Calu3 (cell line): ENCODE results near the gene BBS12. TPM values are rescaled to one million over a fixed set of nuclear protein-coding genes. Genes with fewer than 3 reads are reported as not detected.

Experiments used
- BruUV-seq: library from RNA; stranded (reverse); fragments of 400-500 nt; replicated peaks from 2 replicates; lab custom pipeline; 2021; lab: Mats Ljungman, UMichigan
- CTCF ChIA-PET: fragments of 300-600 bp; sonication (Branson Sonifier 250); formaldehyde crosslinking; loops from one replicate; lab custom pipeline; 2022; ENCODE audit warnings: antibody characterized with exemption; lab: Charles Lee
- DNase-seq: peaks from one replicate; pipeline ENCODE4 v3.0.0; 2022
- H3K27ac Mint-ChIP-seq: one replicate; pipeline ENCODE4 v1.8.0; 2022; ENCODE audit warnings: mixed read lengths; ENCODE audit not compliant: unreplicated experiment
- H3K27me3 Mint-ChIP-seq: one replicate; pipeline ENCODE4 v1.8.0; 2022; ENCODE audit warnings: mixed read lengths; ENCODE audit not compliant: unreplicated experiment
- H3K36me3 Mint-ChIP-seq: one replicate; pipeline ENCODE4 v1.8.0; 2022; ENCODE audit warnings: mild to moderate bottlenecking, moderate library complexity, mixed read lengths; ENCODE audit not compliant: insufficient read depth, unreplicated experiment
- H3K4me1 Mint-ChIP-seq: one replicate; pipeline ENCODE4 v1.8.0; 2022; ENCODE audit warnings: mild to moderate bottlenecking, low read depth, mixed read lengths; ENCODE audit not compliant: unreplicated experiment
- H3K4me3 Mint-ChIP-seq: one replicate; pipeline ENCODE4 v1.8.0; 2022; ENCODE audit warnings: mild to moderate bottlenecking, low read depth, moderate library complexity, mixed read lengths; ENCODE audit not compliant: unreplicated experiment
- H3K9me3 Mint-ChIP-seq: one replicate; pipeline ENCODE4 v1.8.0; 2022; ENCODE audit warnings: low read depth, mixed read lengths; ENCODE audit not compliant: unreplicated experiment
- CTCF ChIP-seq: fragments of 200-600 bp; IDR thresholded peaks from one replicate; pipeline ENCODE4 v1.8.0; 2022; ENCODE audit warnings: antibody characterized with exemption; ENCODE audit not compliant: unreplicated experiment
- intact Hi-C: fragments of 100-400 bp; cut with micrococcal nuclease; formaldehyde crosslinking; loops from one replicate; pipeline ENCODE4 v1.10.0; 2022; ENCODE audit not compliant: unreplicated experiment
- total RNA-seq: library from RNA; stranded (reverse); gene quantifications from 2 replicates; pipeline ENCODE4 v1.2.3, GENCODE V29; 2022

BBS12 gene
- total RNA-seq, 1 experiment from 2014 or later, result 2.4 TPM

- Mint-ChIP-seq H3K27ac (no peak overlapping the region), H3K9me3 (no peaks in the 10 kb centered on the region), H3K27me3 (no peaks in the 10 kb centered on the region), H3K4me3 (no peak overlapping the region), H3K36me3 (no peaks in the 10 kb centered on the region), H3K4me1 (no peaks in the 10 kb centered on the region)
- intact Hi-C loops, result no loop called here
- no TSS peak for BruUV-seq
- TF ChIP-seq CTCF, result no peak
- CTCF ChIA-PET, result no interaction called here
- no peak for DNase-seq
Observed at GRCh38 chr4:122722256-122722655, 10.2 kb upstream of the BBS12 start.

- BruUV-seq, result no TSS peak
- intact Hi-C loops, result no loop called here
- DNase-seq, result no peak
- Mint-ChIP-seq H3K4me3 (no peak overlapping the region), H3K27ac (no peak overlapping the region), H3K4me1 (no peaks in the 10 kb centered on the region), H3K36me3 (peaks cover 14% of the 10 kb centered on the region), H3K9me3 (no peaks in the 10 kb centered on the region), H3K27me3 (no peaks in the 10 kb centered on the region)
- TF ChIP-seq CTCF, result no peak
- CTCF ChIA-PET, result no interaction called here
Observed at GRCh38 chr4:122728856-122729255, 3.6 kb upstream of the BBS12 start.

GRCh38 chr4:122731676-122732075 lies 828 bp upstream of the BBS12 start:
- Mint-ChIP-seq H3K27ac (no peak overlapping the region), H3K4me1 (no peaks in the 10 kb centered on the region), H3K9me3 (no peaks in the 10 kb centered on the region), H3K36me3 (peaks cover 14% of the 10 kb centered on the region), H3K4me3 (no peak overlapping the region), H3K27me3 (no peaks in the 10 kb centered on the region)
- no peak for DNase-seq
- intact Hi-C loops, result no loop called here
- CTCF ChIA-PET, result interaction anchor here (0.9 to 1.6 kb wide), 3 partner anchors 15 to 183 kb away, joined by 3 to 8 read pairs (median 6); no protein-coding TSS in a partner anchor
- TF ChIP-seq CTCF, result no peak
- BruUV-seq, result TSS peak; percentile 87

GRCh38 chr4:122733787-122734120 lies 1.2 kb downstream of the BBS12 start:
- Mint-ChIP-seq H3K36me3 (peaks cover 14% of the 10 kb centered on the region), H3K27me3 (no peaks in the 10 kb centered on the region), H3K4me1 (no peaks in the 10 kb centered on the region), H3K27ac (no peak overlapping the region), H3K9me3 (no peaks in the 10 kb centered on the region), H3K4me3 (peak overlapping the region; percentile 83)
- intact Hi-C loops, result no loop called here
- DNase-seq, result no peak
- no TSS peak for BruUV-seq
- CTCF ChIA-PET, result no interaction called here
- TF ChIP-seq CTCF, result no peak
